H1 (cell line): ENCODE measurements around the gene RAB5A. TPM values are rescaled to one million over a fixed set of nuclear protein-coding genes. Genes with fewer than 3 reads are reported as not detected.

ENCODE experiments used
- CTCF ChIA-PET: fragments of 300-600 bp; sonication (Branson Sonifier 250); formaldehyde crosslinking; loops from one replicate; lab custom pipeline; 2021; ENCODE audit not compliant: partially characterized antibody; lab: Charles Lee
- POLR2A ChIA-PET: fragments of 300-600 bp; sonication (Branson Sonifier 250); formaldehyde crosslinking; loops from one replicate; lab custom pipeline; 2021; ENCODE audit warnings: inconsistent platforms; ENCODE audit not compliant: partially characterized antibody; lab: Charles Lee
- DNase-seq, 2 experiments: peaks; one replicate each; pipeline versions ENCODE4 v3.0.0 to v3.0.0-alpha.2; 2010 to 2022; ENCODE audit warnings: low spot score in 2 of 2, low read depth in 1 of 2, mixed read lengths in 1 of 2
- FAIRE-seq: peaks from 2 replicates; lab custom pipeline; 2011; peaks lifted over from hg19 to GRCh38; lab: Jason Lieb, UNC
- H2AFZ ChIP-seq: 2 replicates; pipeline ENCODE4 v1.8.1; 2012; ENCODE audit warnings: low read length, inconsistent platforms
- H2AK5ac ChIP-seq: 2 replicates; pipeline ENCODE4 v1.6.1; 2013; ENCODE audit warnings: low read depth, low read length
- H2BK120ac ChIP-seq: replicated peaks from 2 replicates; pipeline ENCODE3; 2013; ENCODE audit warnings: low read depth, low read length, inconsistent platforms
- H2BK12ac ChIP-seq: 2 replicates; pipeline ENCODE4 v1.6.1; 2013; ENCODE audit warnings: low read depth, low read length
- H2BK15ac ChIP-seq: 2 replicates; pipeline ENCODE4 v1.6.1; 2013; ENCODE audit warnings: low read length
- H2BK20ac ChIP-seq: 2 replicates; pipeline ENCODE4 v1.6.1; 2013; ENCODE audit warnings: low read length
- H2BK5ac ChIP-seq: 2 replicates; pipeline ENCODE4 v1.6.1; 2013; ENCODE audit warnings: low read depth, low read length
- H3K14ac ChIP-seq: 2 replicates; pipeline ENCODE4 v1.6.1; 2013; ENCODE audit warnings: inconsistent platforms; ENCODE audit not compliant: insufficient read length
- H3K18ac ChIP-seq: 2 replicates; pipeline ENCODE4 v1.6.1; 2013; ENCODE audit warnings: low read length; ENCODE audit errors: extremely low read depth
- H3K23ac ChIP-seq: 2 replicates; pipeline ENCODE4 v1.6.1; 2013; ENCODE audit warnings: inconsistent platforms; ENCODE audit not compliant: insufficient read length
- H3K23me2 ChIP-seq: 2 replicates; pipeline ENCODE4 v1.6.1; 2013; ENCODE audit warnings: low read depth, low read length
- H3K27ac ChIP-seq: 2 replicates; pipeline ENCODE4 v1.6.1; 2011; ENCODE audit warnings: low read depth, low read length, inconsistent platforms
- H3K27me3 ChIP-seq, 4 experiments: replicated peaks in 1 of 4; 1 replicate in 1 of 4; 2 replicates in 3 of 4; pipeline versions ENCODE4 v1.6.1 to v1.8.1; 2011 to 2013; ENCODE audit warnings: low read length in 3 of 4, mild to moderate bottlenecking in 3 of 4, inconsistent platforms in 2 of 4, mixed read lengths in 2 of 4, moderate library complexity in 1 of 4; ENCODE audit not compliant: control insufficient read depth in 3 of 4, insufficient read depth in 3 of 4; ENCODE audit errors: extremely low read depth in 1 of 4
- H3K36me3 ChIP-seq, 4 experiments: 2 replicates each; pipeline versions ENCODE4 v1.6.1 to v1.8.1; 2011 to 2013; ENCODE audit warnings: mild to moderate bottlenecking in 4 of 4, low read length in 3 of 4, moderate library complexity in 2 of 4, control low read depth in 1 of 4, inconsistent platforms in 1 of 4; ENCODE audit not compliant: insufficient read depth in 4 of 4, control insufficient read depth in 2 of 4
- H3K4ac ChIP-seq: replicated peaks from 2 replicates; pipeline ENCODE3; 2013; ENCODE audit warnings: low read length, low read depth, mixed read lengths, inconsistent platforms; ENCODE audit not compliant: insufficient read length
- H3K4me1 ChIP-seq, 4 experiments: replicated peaks in 1 of 4; 1 replicate in 1 of 4; 2 replicates in 3 of 4; pipeline versions ENCODE4 v1.6.1 to v1.8.1; 2011 to 2013; ENCODE audit warnings: low read length in 3 of 4, inconsistent platforms in 2 of 4, mixed read lengths in 1 of 4; ENCODE audit not compliant: insufficient read depth in 4 of 4, control insufficient read depth in 3 of 4
- H3K4me2 ChIP-seq, 2 experiments: 2 replicates each; pipeline versions ENCODE4 v1.6.1 to v1.8.1; 2011 to 2013; ENCODE audit warnings: low read depth in 2 of 2, low read length in 2 of 2, control low read depth in 1 of 2, inconsistent platforms in 1 of 2, mild to moderate bottlenecking in 1 of 2; ENCODE audit not compliant: insufficient read depth in 1 of 2
- H3K4me3 ChIP-seq, 4 experiments: fragments of 200-600, 300-600 bp in 1 of 4; sonication (generic), shearing (Covaris generic), sonication (Bioruptor Twin) in 1 of 4; 2 replicates each; pipeline versions ENCODE4 v1.5.1 to v1.8.1; 2011 to 2016; ENCODE audit warnings: low read length in 4 of 4, low read depth in 3 of 4, control low read depth in 2 of 4, inconsistent platforms in 2 of 4, mild to moderate bottlenecking in 2 of 4, mixed read lengths in 1 of 4, moderate library complexity in 1 of 4; ENCODE audit not compliant: insufficient read depth in 2 of 4; ENCODE audit errors: extremely low read depth in 1 of 4
- H3K56ac ChIP-seq: replicated peaks from 2 replicates; pipeline ENCODE3; 2013; ENCODE audit warnings: low read depth, mild to moderate bottlenecking, mixed read lengths, low read length, inconsistent platforms; ENCODE audit not compliant: insufficient read length
- H3K79me1 ChIP-seq: 2 replicates; pipeline ENCODE4 v1.6.1; 2013; ENCODE audit warnings: low read depth, low read length, control low read depth
- H3K79me2 ChIP-seq, 2 experiments: 2 replicates each; pipeline versions ENCODE4 v1.6.1 to v1.8.1; 2012 to 2013; ENCODE audit warnings: low read length in 2 of 2, mild to moderate bottlenecking in 2 of 2, inconsistent platforms in 1 of 2; ENCODE audit not compliant: insufficient read depth in 2 of 2, control insufficient read depth in 1 of 2
- H3K9ac ChIP-seq, 4 experiments: replicated peaks in 1 of 4; 1 replicate in 1 of 4; 2 replicates in 3 of 4; pipeline versions ENCODE4 v1.6.1 to v1.8.1; 2011 to 2013; ENCODE audit warnings: low read depth in 3 of 4, low read length in 3 of 4, control low read depth in 2 of 4, mild to moderate bottlenecking in 2 of 4, moderate library complexity in 2 of 4, inconsistent platforms in 1 of 4; ENCODE audit errors: extremely low read depth in 1 of 4
- H3K9me3 ChIP-seq, 2 experiments: 2 replicates each; pipeline versions ENCODE4 v1.6.1 to v1.8.1; 2012 to 2013; ENCODE audit warnings: mild to moderate bottlenecking in 2 of 2, moderate library complexity in 2 of 2, control low read depth in 1 of 2, inconsistent platforms in 1 of 2, low read depth in 1 of 2, low read length in 1 of 2, mixed read lengths in 1 of 2; ENCODE audit not compliant: insufficient read depth in 2 of 2
- H4K20me1 ChIP-seq, 2 experiments: replicated peaks in 1 of 2; 2 replicates each; pipeline versions ENCODE3 to v1.8.1; 2011 to 2013; ENCODE audit warnings: inconsistent platforms in 2 of 2, low read length in 2 of 2, mild to moderate bottlenecking in 1 of 2; ENCODE audit not compliant: insufficient read depth in 2 of 2, control insufficient read depth in 1 of 2
- H4K5ac ChIP-seq: 2 replicates; pipeline ENCODE4 v1.6.1; 2013; ENCODE audit warnings: low read length, low read depth, mixed read lengths, inconsistent platforms; ENCODE audit not compliant: insufficient read length
- H4K8ac ChIP-seq: 2 replicates; pipeline ENCODE4 v1.8.0; 2013; ENCODE audit warnings: mild to moderate bottlenecking, moderate library complexity, low read length, inconsistent platforms; ENCODE audit not compliant: insufficient read depth; ENCODE audit errors: extremely low read depth
- H4K91ac ChIP-seq: replicated peaks from 2 replicates; pipeline ENCODE3; 2013; ENCODE audit warnings: low read length, mixed read lengths, inconsistent platforms; ENCODE audit not compliant: insufficient read length
- CHD2 ChIP-seq: IDR thresholded peaks from 2 replicates; pipeline ENCODE4 v1.6.1; 2012; ENCODE audit warnings: low read length, improper control_type of control experiment
- EZH2 ChIP-seq: fragments of 200-600 bp; sonication (generic); IDR thresholded peaks from 2 replicates; pipeline ENCODE4 v1.7.1; 2012; ENCODE audit warnings: low read depth, mild to moderate bottlenecking, moderate library complexity, low read length, inconsistent platforms; ENCODE audit not compliant: severe bottlenecking
- FOSL1 ChIP-seq: IDR thresholded peaks from 2 replicates; pipeline ENCODE4 v1.6.1; 2011; ENCODE audit warnings: mild to moderate bottlenecking, low read depth, low read length, moderate library complexity; ENCODE audit not compliant: insufficient read depth
- HDAC6 ChIP-seq: IDR thresholded peaks from one replicate; pipeline ENCODE4 v1.7.1; 2012; ENCODE audit warnings: low read depth, mild to moderate bottlenecking, inconsistent platforms, low read length, moderate library complexity
- KDM1A ChIP-seq: fragments of 200-600, 300-600 bp; sonication (generic); IDR thresholded peaks from 2 replicates; pipeline ENCODE4 v1.7.1; 2016; ENCODE audit warnings: mild to moderate bottlenecking, low read length, borderline replicate concordance
- MAFK ChIP-seq: IDR thresholded peaks from 2 replicates; pipeline ENCODE4 v1.6.1; 2012; ENCODE audit warnings: low read depth, mild to moderate bottlenecking, improper control_type of control experiment, low read length
- NANOG ChIP-seq: IDR thresholded peaks from 2 replicates; pipeline ENCODE4 v1.6.1; 2011; ENCODE audit warnings: low read length, low read depth, mild to moderate bottlenecking, inconsistent platforms; ENCODE audit not compliant: insufficient read depth, poor library complexity, severe bottlenecking
- POLR2AphosphoS5 ChIP-seq: IDR thresholded peaks from 2 replicates; pipeline ENCODE4 v1.6.1; 2011; ENCODE audit warnings: low read depth, low read length
- RFX5 ChIP-seq: IDR thresholded peaks from 2 replicates; pipeline ENCODE4 v1.6.1; 2011; ENCODE audit warnings: low read depth, low read length, improper control_type of control experiment, borderline replicate concordance
- SIX5 ChIP-seq: IDR thresholded peaks from 2 replicates; pipeline ENCODE4 v1.6.1; 2011; ENCODE audit warnings: mild to moderate bottlenecking, low read depth, low read length
- SP1 ChIP-seq: IDR thresholded peaks from 2 replicates; pipeline ENCODE4 v1.6.1; 2011; ENCODE audit warnings: low read depth, low read length
- TAF1 ChIP-seq: IDR thresholded peaks from 2 replicates; pipeline ENCODE4 v1.6.1; 2011; ENCODE audit warnings: mild to moderate bottlenecking, low read depth, low read length
- YY1 ChIP-seq: IDR thresholded peaks from 2 replicates; pipeline ENCODE4 v1.6.1; 2011; ENCODE audit warnings: low read depth, mild to moderate bottlenecking, low read length
- ZNF274 ChIP-seq: IDR thresholded peaks from 2 replicates; pipeline ENCODE4 v1.7.0; 2012; ENCODE audit warnings: low read length, borderline replicate concordance; ENCODE audit errors: extremely low read depth
- WGBS, 2 experiments: shearing (Covaris generic) in 1 of 2; methylation state at CpG; one replicate each; pipeline versions ENCODE4 v1.1.6 to v1.1.7; 2013 to 2015; ENCODE audit warnings: low lambda C conversion rate in 2 of 2, mixed read lengths in 2 of 2, inconsistent platforms in 1 of 2, low coverage in 1 of 2, missing lambda C conversion rate in 1 of 2; ENCODE audit not compliant: insufficient replicate concordance in 2 of 2, insufficient coverage in 1 of 2, insufficient read length in 1 of 2; ENCODE audit errors: extremely low coverage in 1 of 2, missing lambda C conversion rate in 1 of 2; 5-methylcytosine and 5-hydroxymethylcytosine counted together
- polyA plus RNA-seq, 7 experiments: library from polyadenylated mRNA; depleted of rRNA in 3 of 7; stranded (reverse) in 5 of 7; unstranded in 2 of 7; fragments of >200 nt in 5 of 7; fragments of 200-250 nt in 2 of 7; gene quantifications; 1 replicate in 5 of 7; 2 replicates in 1 of 7; 4 replicates in 1 of 7; pipeline versions ENCODE4 v1.2.1 to v1.2.3, GENCODE V29; 2011 to 2013; ENCODE audit warnings: missing spikeins in 2 of 7, mixed read lengths in 2 of 7
- total RNA-seq: library from RNA; stranded (reverse); fragmentation: NEBNext Ultra II Directional; extraction: Animal tissue kit (Norgen Biotek cat#: 25700); gene quantifications from 2 replicates; pipeline ENCODE4 v1.2.1, GENCODE V29; 2021
- TF ChIP-seq, protein P1 (sequence below): IDR thresholded peaks from 2 replicates; pipeline ENCODE4 v1.6.1; 2012; ENCODE audit warnings: inconsistent platforms

The RAB5A gene
- total and polyA plus RNA-seq, 2 of the 8 experiments (the other 6 are each of a cell fraction or from before 2014, with no cell fraction given): 22.4 to 77.7 TPM

DNA sequence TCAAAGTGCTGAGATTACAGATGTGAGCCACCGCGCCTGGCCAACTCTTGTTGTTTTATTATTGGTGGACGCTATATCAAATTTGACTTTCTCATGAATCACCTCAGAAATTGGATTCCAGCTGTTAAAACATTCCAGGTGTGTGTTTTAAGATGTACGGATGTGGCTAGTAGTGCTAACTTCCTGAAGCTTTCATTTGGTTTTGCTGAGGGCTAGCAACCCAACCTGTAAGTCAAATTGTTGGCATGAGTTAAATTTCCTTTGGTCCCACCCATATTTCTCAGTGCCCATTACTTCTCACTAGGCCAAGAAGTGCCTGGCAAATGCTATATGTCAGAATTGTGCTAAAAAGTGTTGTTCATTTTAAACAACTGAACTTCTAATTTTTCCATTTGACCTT lies 80.2 kb downstream of the RAB5A start:
- Histone ChIP-seq H3K4me2 (no peak overlapping the region), H3K18ac (no peak overlapping the region), H3K4ac (no peak overlapping the region), H4K5ac (no peak overlapping the region), H4K8ac (no peak overlapping the region), H2BK12ac (no peak overlapping the region), H2BK20ac (no peak overlapping the region), H4K91ac (no peak overlapping the region), H3K79me1 (no peaks in the 10 kb centered on the region), H3K56ac (no peak overlapping the region), H3K23ac (no peak overlapping the region), H2AK5ac (no peak overlapping the region), H3K79me2 (no peaks in the 10 kb centered on the region), H3K27ac (no peak overlapping the region), H2BK5ac (no peak overlapping the region), H3K9me3 (no peaks in the 10 kb centered on the region), H3K36me3 (no peaks in the 10 kb centered on the region), H2AFZ (no peak overlapping the region), H3K9ac (no peak overlapping the region), H3K4me3 (no peak overlapping the region), H2BK120ac (no peak overlapping the region), H4K20me1 (no peaks in the 10 kb centered on the region), H3K23me2 (no peaks in the 10 kb centered on the region), H3K4me1 (no peaks in the 10 kb centered on the region), H3K14ac (no peak overlapping the region), H3K27me3 (no peaks in the 10 kb centered on the region), H2BK15ac (no peak overlapping the region)
- WGBS, 2 experiments: 90% methylated on average over 4 of the region's 4 CpGs; no CpG with 5 or more reads in 1 of the 2 experiments
- CTCF ChIA-PET: interaction anchor here (0.6 kb wide), 1 partner anchor 567 kb away, joined by 3 read pairs; no protein-coding TSS in a partner anchor
- DNase-seq: no peak
- FAIRE-seq: no peak
- POLR2A ChIA-PET: interaction anchor here (0.8 kb wide), 1 partner anchor 42 kb away, joined by 3 read pairs; no protein-coding TSS in a partner anchor
- TF ChIP-seq HDAC6 (no peak), POLR2AphosphoS5 (no peak), SP1 (no peak), YY1 (no peak), SIX5 (no peak), FOSL1 (no peak), EZH2 (no peak), CHD2 (no peak), ZNF274 (no peak), TAF1 (no peak), RFX5 (no peak), MAFK (no peak), KDM1A (no peak), NANOG (no peak)
- TF ChIP-seq, protein P1, sequence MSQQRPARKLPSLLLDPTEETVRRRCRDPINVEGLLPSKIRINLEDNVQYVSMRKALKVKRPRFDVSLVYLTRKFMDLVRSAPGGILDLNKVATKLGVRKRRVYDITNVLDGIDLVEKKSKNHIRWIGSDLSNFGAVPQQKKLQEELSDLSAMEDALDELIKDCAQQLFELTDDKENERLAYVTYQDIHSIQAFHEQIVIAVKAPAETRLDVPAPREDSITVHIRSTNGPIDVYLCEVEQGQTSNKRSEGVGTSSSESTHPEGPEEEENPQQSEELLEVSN: no peak
